Measurements from ENCODE around the gene CCNE1. TPM values are rescaled to one million over a fixed set of nuclear protein-coding genes. Genes with fewer than 3 reads are reported as not detected.

CCNE1 gene
- polyA plus RNA-seq, 3 donors: 1.7 TPM; not detected in 2

DNA sequence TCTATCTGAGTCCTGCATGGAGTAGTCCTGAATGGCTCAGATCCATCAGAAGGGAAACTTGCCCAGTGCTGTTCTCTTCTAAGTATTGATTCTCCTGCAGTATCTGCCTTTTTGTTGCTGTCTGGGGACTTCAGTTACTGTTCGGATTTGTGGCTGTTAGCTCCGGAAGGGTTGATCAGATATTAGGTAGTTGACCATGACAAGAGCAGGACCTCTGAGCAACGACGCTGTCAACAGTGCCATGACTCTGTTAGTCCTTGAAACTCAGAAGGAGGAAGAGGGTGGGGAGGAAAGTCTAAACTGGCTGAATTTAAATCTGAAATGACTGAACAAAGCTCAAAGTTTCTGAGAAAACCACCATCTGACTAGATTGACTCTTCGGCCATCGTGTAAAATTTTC, 42.2 kb downstream of the CCNE1 start:
- no peaks in the 10 kb centered on the region for H3K9me3 Mint-ChIP-seq
- TF ChIP-seq, protein P1, sequence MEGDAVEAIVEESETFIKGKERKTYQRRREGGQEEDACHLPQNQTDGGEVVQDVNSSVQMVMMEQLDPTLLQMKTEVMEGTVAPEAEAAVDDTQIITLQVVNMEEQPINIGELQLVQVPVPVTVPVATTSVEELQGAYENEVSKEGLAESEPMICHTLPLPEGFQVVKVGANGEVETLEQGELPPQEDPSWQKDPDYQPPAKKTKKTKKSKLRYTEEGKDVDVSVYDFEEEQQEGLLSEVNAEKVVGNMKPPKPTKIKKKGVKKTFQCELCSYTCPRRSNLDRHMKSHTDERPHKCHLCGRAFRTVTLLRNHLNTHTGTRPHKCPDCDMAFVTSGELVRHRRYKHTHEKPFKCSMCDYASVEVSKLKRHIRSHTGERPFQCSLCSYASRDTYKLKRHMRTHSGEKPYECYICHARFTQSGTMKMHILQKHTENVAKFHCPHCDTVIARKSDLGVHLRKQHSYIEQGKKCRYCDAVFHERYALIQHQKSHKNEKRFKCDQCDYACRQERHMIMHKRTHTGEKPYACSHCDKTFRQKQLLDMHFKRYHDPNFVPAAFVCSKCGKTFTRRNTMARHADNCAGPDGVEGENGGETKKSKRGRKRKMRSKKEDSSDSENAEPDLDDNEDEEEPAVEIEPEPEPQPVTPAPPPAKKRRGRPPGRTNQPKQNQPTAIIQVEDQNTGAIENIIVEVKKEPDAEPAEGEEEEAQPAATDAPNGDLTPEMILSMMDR (IDR thresholded peaks at IDR 0.05): no peak

DNA sequence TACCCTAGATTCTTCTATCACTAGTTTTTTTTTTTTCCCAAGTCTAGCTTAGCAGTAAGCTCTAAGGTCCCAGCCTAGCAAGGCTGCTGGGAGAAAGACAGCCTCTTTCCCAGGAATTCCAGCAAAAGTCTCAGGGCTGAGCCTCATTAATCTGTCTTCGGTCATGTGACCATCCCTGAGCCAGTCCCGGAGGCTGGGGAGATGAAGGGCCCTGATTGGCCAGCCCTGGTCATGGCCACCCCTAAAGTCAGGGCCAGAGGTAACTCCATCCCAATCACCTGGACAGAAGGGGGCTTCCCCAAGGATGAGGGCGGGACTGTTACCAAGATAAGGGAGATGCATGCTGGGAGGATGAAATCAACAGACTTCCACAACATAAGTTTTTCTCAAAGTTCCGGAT, 43.3 kb downstream of the CCNE1 start:
- no peaks in the 10 kb centered on the region for H3K79me2 ChIP-seq (ENCODE audit: insufficient read depth, low read length)
- no peaks in the 10 kb centered on the region for H3K36me3 Mint-ChIP-seq
- no peaks in the 10 kb centered on the region for H4K20me1 ChIP-seq (ENCODE audit: insufficient read depth, low read length)
- no peaks in the 10 kb centered on the region for H3K9me3 ChIP-seq (replicated peaks in 1 of 2; ENCODE audit: control insufficient read depth in 1 of 2, insufficient read depth in 1 of 2, low read length in 2 of 2)
- WGBS (ENCODE audit: insufficient coverage): 100% methylated on average over 1 of the region's 4 CpGs
- no peak overlapping the region for H3K9ac ChIP-seq (ENCODE audit: insufficient read depth, low read length, poor library complexity, severe bottlenecking)
- no peak overlapping the region for H3K27ac ChIP-seq (ENCODE audit: low read depth in 1 of 2, low read length in 2 of 2)
- H3K4me1 ChIP-seq (ENCODE audit: control insufficient read depth in 1 of 2, insufficient read depth in 2 of 2, low read length in 2 of 2): no peaks in the 10 kb centered on the region
- H3K4me3 Mint-ChIP-seq: no peak overlapping the region
- H2AFZ ChIP-seq (ENCODE audit: insufficient read depth, low read depth, low read length, poor library complexity, severe bottlenecking): no peak overlapping the region
- H3K9me3 Mint-ChIP-seq: no peaks in the 10 kb centered on the region
- no peaks in the 10 kb centered on the region for H3K4me1 Mint-ChIP-seq
- H3K27me3 ChIP-seq (ENCODE audit: control insufficient read depth in 2 of 2, insufficient read depth in 2 of 2, low read length in 2 of 2): no peaks in the 10 kb centered on the region
- intact Hi-C loops (cut with micrococcal nuclease): no loop called here
- no peak for DNase-seq
- no peak overlapping the region for H3K4me3 ChIP-seq (replicated peaks in 1 of 3; ENCODE audit: low read depth in 2 of 3, low read length in 3 of 3)
- no peak overlapping the region for H3K27ac Mint-ChIP-seq
- H3K27me3 Mint-ChIP-seq (ENCODE audit: low read depth in 3 of 3): peaks cover 5 to 14% (median 8%) of the 10 kb centered on the region in 3 donors
- TF ChIP-seq, protein P1 (IDR thresholded peaks at IDR 0.05): no peak
- H3K4me2 ChIP-seq (replicated peaks; ENCODE audit: extremely low read depth, low read length, poor library complexity, severe bottlenecking): no peak overlapping the region
- no peaks in the 10 kb centered on the region for H3K36me3 ChIP-seq (replicated peaks in 1 of 2; ENCODE audit: control insufficient read depth in 1 of 2, insufficient read depth in 2 of 2, low read length in 2 of 2)

More for the DNA sequence above, 42.2 kb downstream of the CCNE1 start:
- WGBS (ENCODE audit: insufficient coverage): 88% methylated on average over 3 of the region's 6 CpGs
- Histone ChIP-seq H3K4me1 (ENCODE audit: control insufficient read depth in 1 of 2, insufficient read depth in 2 of 2, low read length in 2 of 2) (no peaks in the 10 kb centered on the region), H3K79me2 (ENCODE audit: insufficient read depth, low read length) (no peaks in the 10 kb centered on the region), H3K4me2 (replicated peaks; ENCODE audit: extremely low read depth, low read length, poor library complexity, severe bottlenecking) (no peak overlapping the region), H3K4me3 (replicated peaks in 1 of 3; ENCODE audit: low read depth in 2 of 3, low read length in 3 of 3) (no peak overlapping the region), H3K9me3 (replicated peaks in 1 of 2; ENCODE audit: control insufficient read depth in 1 of 2, insufficient read depth in 1 of 2, low read length in 2 of 2) (no peaks in the 10 kb centered on the region), H3K27ac (ENCODE audit: low read depth in 1 of 2, low read length in 2 of 2) (no peak overlapping the region), H4K20me1 (ENCODE audit: insufficient read depth, low read length) (no peaks in the 10 kb centered on the region), H3K27me3 (ENCODE audit: control insufficient read depth in 2 of 2, insufficient read depth in 2 of 2, low read length in 2 of 2) (no peaks in the 10 kb centered on the region), H3K9ac (ENCODE audit: insufficient read depth, low read length, poor library complexity, severe bottlenecking) (no peak overlapping the region), H3K36me3 (replicated peaks in 1 of 2; ENCODE audit: control insufficient read depth in 1 of 2, insufficient read depth in 2 of 2, low read length in 2 of 2) (no peaks in the 10 kb centered on the region), H2AFZ (ENCODE audit: insufficient read depth, low read depth, low read length, poor library complexity, severe bottlenecking) (no peak overlapping the region)
- no peak for DNase-seq
- Mint-ChIP-seq H3K27ac (no peak overlapping the region), H3K27me3 (ENCODE audit: low read depth in 3 of 3) (peaks cover 5 to 18% (median 12%) of the 10 kb centered on the region in 3 donors), H3K4me3 (no peak overlapping the region), H3K4me1 (no peaks in the 10 kb centered on the region), H3K36me3 (no peaks in the 10 kb centered on the region)
- intact Hi-C loops (cut with micrococcal nuclease): no loop called here
